IMR-90 (cell line): ENCODE data around the gene PANX1. TPM values are rescaled to one million over a fixed set of nuclear protein-coding genes. Genes with fewer than 3 reads are reported as not detected.

ENCODE experiments used
- ATAC-seq: fragments of 200-7000 bp; cut with Tn5 transposase; 2 replicates; pipeline ENCODE4 v1.9.1; 2020; ENCODE audit warnings: low read depth, mild to moderate bottlenecking, moderate library complexity
- BruUV-seq: library from RNA; stranded (reverse); fragments of 400-500 nt; replicated peaks from 2 replicates; lab custom pipeline; 2021; lab: Mats Ljungman, UMichigan
- CTCF ChIA-PET: fragments of 300-600 bp; formaldehyde crosslinking; extraction: SDS; loops from one replicate; lab custom pipeline; 2021; ENCODE audit warnings: antibody characterized with exemption; lab: Yijun Ruan, JAX
- POLR2A ChIA-PET: fragments of 300-600 bp; sonication (Branson Sonifier 250); formaldehyde crosslinking; loops from one replicate; lab custom pipeline; 2022; ENCODE audit warnings: antibody characterized with exemption; ENCODE audit not compliant: unreplicated experiment; lab: Charles Lee
- DNase-seq: peaks from one replicate; pipeline ENCODE4 v3.0.0; 2013
- H2AFZ ChIP-seq: replicated peaks from 2 replicates; pipeline ENCODE3; 2013; ENCODE audit warnings: low read length, mild to moderate bottlenecking; ENCODE audit not compliant: poor library complexity
- H2AK5ac ChIP-seq: 2 replicates; pipeline ENCODE4 v1.6.1; 2013; ENCODE audit warnings: low read depth, low read length, inconsistent platforms
- H2AK9ac ChIP-seq: replicated peaks from 2 replicates; pipeline ENCODE3; 2013; ENCODE audit warnings: mild to moderate bottlenecking, low read depth, low read length, moderate library complexity; ENCODE audit not compliant: poor library complexity
- H2BK120ac ChIP-seq: 2 replicates; pipeline ENCODE4 v1.6.1; 2013; ENCODE audit warnings: low read depth, low read length, inconsistent platforms
- H2BK15ac ChIP-seq: 3 replicates; pipeline ENCODE4 v1.6.1; 2013; ENCODE audit warnings: low read depth, low read length, inconsistent platforms
- H2BK20ac ChIP-seq: 2 replicates; pipeline ENCODE4 v1.6.1; 2013; ENCODE audit warnings: low read depth, mild to moderate bottlenecking, inconsistent platforms, low read length, moderate library complexity
- H2BK5ac ChIP-seq: 2 replicates; pipeline ENCODE4 v1.6.1; 2013; ENCODE audit warnings: mild to moderate bottlenecking, low read depth, low read length, inconsistent platforms; ENCODE audit not compliant: poor library complexity, severe bottlenecking
- H3K14ac ChIP-seq: replicated peaks from 2 replicates; pipeline ENCODE4 v1.6.1; 2013; ENCODE audit warnings: low read depth, low read length, inconsistent platforms
- H3K18ac ChIP-seq: 2 replicates; pipeline ENCODE4 v1.6.1; 2013; ENCODE audit warnings: low read depth, low read length, control low read depth
- H3K23ac ChIP-seq: 2 replicates; pipeline ENCODE4 v1.6.1; 2013; ENCODE audit warnings: low read depth, low read length, inconsistent platforms
- H3K27ac ChIP-seq: 2 replicates; pipeline ENCODE4 v1.5.1; 2013; ENCODE audit warnings: mild to moderate bottlenecking, control low read depth, low read length; ENCODE audit not compliant: insufficient read depth
- H3K27me3 ChIP-seq: 2 replicates; pipeline ENCODE4 v1.6.1; 2013; ENCODE audit warnings: low read length; ENCODE audit not compliant: control insufficient read depth, insufficient read depth
- H3K36me3 ChIP-seq: 2 replicates; pipeline ENCODE4 v1.6.1; 2013; ENCODE audit warnings: low read length, mixed read lengths; ENCODE audit not compliant: control insufficient read depth, insufficient read depth
- H3K4ac ChIP-seq: 2 replicates; pipeline ENCODE4 v1.6.1; 2013; ENCODE audit warnings: low read depth, low read length, inconsistent platforms
- H3K4me1 ChIP-seq: 2 replicates; pipeline ENCODE4 v1.6.1; 2013; ENCODE audit warnings: low read length, mixed read lengths; ENCODE audit not compliant: control insufficient read depth, insufficient read depth
- H3K4me2 ChIP-seq: 2 replicates; pipeline ENCODE4 v1.6.1; 2013; ENCODE audit warnings: low read depth, mild to moderate bottlenecking, control low read depth, low read length, moderate library complexity
- H3K4me3 ChIP-seq: 2 replicates; pipeline ENCODE4 v1.5.1; 2013; ENCODE audit warnings: low read depth, mild to moderate bottlenecking, control low read depth, low read length, moderate library complexity; ENCODE audit not compliant: insufficient read depth
- H3K56ac ChIP-seq: 2 replicates; pipeline ENCODE4 v1.6.1; 2013; ENCODE audit warnings: low read length, inconsistent platforms; ENCODE audit not compliant: insufficient read depth; ENCODE audit errors: extremely low read depth
- H3K79me1 ChIP-seq, 2 experiments: 2 replicates each; pipeline ENCODE4 v1.6.1; 2013; ENCODE audit warnings: low read length in 2 of 2, inconsistent platforms in 1 of 2, low read depth in 1 of 2
- H3K9ac ChIP-seq: 2 replicates; pipeline ENCODE4 v1.6.1; 2013; ENCODE audit warnings: low read depth, low read length, control low read depth
- H3K9me1 ChIP-seq: 2 replicates; pipeline ENCODE4 v1.6.1; 2013; ENCODE audit warnings: low read length, inconsistent platforms; ENCODE audit not compliant: insufficient read depth
- H3K9me3 ChIP-seq: 2 replicates; pipeline ENCODE4 v1.6.1; 2013; ENCODE audit warnings: low read length; ENCODE audit not compliant: control insufficient read depth, insufficient read depth
- H4K20me1 ChIP-seq: 2 replicates; pipeline ENCODE4 v1.6.1; 2013; ENCODE audit warnings: low read length, inconsistent platforms; ENCODE audit not compliant: insufficient read depth
- H4K5ac ChIP-seq: 2 replicates; pipeline ENCODE4 v1.6.1; 2013; ENCODE audit warnings: mild to moderate bottlenecking, low read depth, low read length, control low read depth
- H4K8ac ChIP-seq, 2 experiments: 2 replicates each; pipeline ENCODE4 v1.6.1; 2013; ENCODE audit warnings: low read depth in 2 of 2, low read length in 2 of 2, control low read depth in 1 of 2, inconsistent platforms in 1 of 2
- H4K91ac ChIP-seq: 2 replicates; pipeline ENCODE4 v1.6.1; 2013; ENCODE audit warnings: low read depth, low read length, inconsistent platforms; ENCODE audit not compliant: insufficient read depth
- BHLHE40 ChIP-seq: fragments of 150-350 bp; IDR thresholded peaks from 2 replicates; pipeline ENCODE4 v1.6.1; 2016; ENCODE audit warnings: mild to moderate bottlenecking, low read depth, low read length
- CEBPB ChIP-seq: IDR thresholded peaks from 2 replicates; pipeline ENCODE4 v1.6.1; 2012; ENCODE audit warnings: low read depth, low read length, improper control_type of control experiment
- CTCF ChIP-seq: conservative IDR thresholded peaks from 2 replicates; pipeline ENCODE4 v1.5.1; 2012; ENCODE audit warnings: mild to moderate bottlenecking, low read depth, low read length, improper control_type of control experiment
- ELK1 ChIP-seq: fragments of 150-350 bp; IDR thresholded peaks from 2 replicates; pipeline ENCODE4 v1.6.1; 2016; ENCODE audit warnings: low read depth, mild to moderate bottlenecking, low read length, moderate library complexity, borderline replicate concordance
- FOS ChIP-seq: fragments of 150-350 bp; IDR thresholded peaks from 2 replicates; pipeline ENCODE4 v1.6.1; 2016; ENCODE audit warnings: low read depth, low read length
- MAFK ChIP-seq: IDR thresholded peaks from 2 replicates; pipeline ENCODE4 v1.6.1; 2012; ENCODE audit warnings: low read depth, low read length, improper control_type of control experiment
- MAZ ChIP-seq: IDR thresholded peaks from 2 replicates; pipeline ENCODE4 v1.6.1; 2012; ENCODE audit warnings: low read depth, mild to moderate bottlenecking, low read length, improper control_type of control experiment, moderate library complexity, borderline replicate concordance
- NFE2L2 ChIP-seq: fragments of 150-350 bp; IDR thresholded peaks from 2 replicates; pipeline ENCODE4 v1.6.1; 2016; ENCODE audit warnings: low read depth, mild to moderate bottlenecking, low read length
- RAD21 ChIP-seq: IDR thresholded peaks from 2 replicates; pipeline ENCODE4 v1.6.1; 2012; ENCODE audit warnings: low read length, improper control_type of control experiment
- RCOR1 ChIP-seq: IDR thresholded peaks from 2 replicates; pipeline ENCODE4 v1.6.1; 2012; ENCODE audit warnings: mild to moderate bottlenecking, low read length, improper control_type of control experiment; ENCODE audit not compliant: insufficient replicate concordance
- SMC3 ChIP-seq: fragments of 150-350 bp; IDR thresholded peaks from 2 replicates; pipeline ENCODE4 v1.6.1; 2016; ENCODE audit warnings: low read depth, mild to moderate bottlenecking, antibody characterized with exemption, low read length, moderate library complexity
- USF2 ChIP-seq: fragments of 150-350 bp; IDR thresholded peaks from 2 replicates; pipeline ENCODE4 v1.6.1; 2017; ENCODE audit warnings: mild to moderate bottlenecking, antibody characterized with exemption, low read length, low read depth
- dilution Hi-C: fragments of 300-500 bp; cut with HindIII; formaldehyde crosslinking; loops from one replicate; pipeline ENCODE4 v1.14.3; 2018; ENCODE audit warnings: low sequenced_read_pairs; ENCODE audit not compliant: unreplicated experiment
- in situ Hi-C: fragments of 300-500 bp; cut with MboI; formaldehyde crosslinking; loops from 3 replicates; pipeline ENCODE4 v1.14.3; 2019; ENCODE audit warnings: low sequenced_read_pairs, inconsistent platforms, mixed read lengths
- intact Hi-C: fragments of 100-400 bp; cut with micrococcal nuclease; formaldehyde crosslinking; loops from 2 replicates; pipeline ENCODE4 v1.10.0; 2022
- polyA plus RNA-seq, 3 experiments: library from polyadenylated mRNA; depleted of rRNA; stranded (reverse); fragments of >200 nt; gene quantifications; 2 replicates each; pipeline ENCODE4 v1.2.3, GENCODE V29; 2012; ENCODE audit warnings: low replicate concordance in 1 of 3
- total RNA-seq: library from RNA; depleted of rRNA; stranded (reverse); fragments of >200 nt; gene quantifications from 2 replicates; pipeline ENCODE4 v1.2.3, GENCODE V29; 2012

The PANX1 gene
- total and polyA plus RNA-seq, 2 of the 4 experiments (the other 2 are of a cell fraction), result 29.8 to 70.8 TPM

- no peak for TF ChIP-seq ELK1
Observed at GRCh38 chr11:94125407-94126115, 3.1 kb upstream of the PANX1 start (continued).

- Histone ChIP-seq H3K4me2 (peak overlapping the region; percentile 65; the same call in 1 of the 2 replicates), H2BK15ac (peak overlapping the region; percentile 2; the same call in 1 of the 3 replicates), H3K23ac (peak overlapping the region; percentile 96), H3K14ac (peak overlapping the region; percentile 91), H3K4me1 (peaks cover 9% of the 10 kb centered on the region), H3K4ac (peak overlapping the region; percentile 97), H3K56ac (no peak overlapping the region), H4K5ac (no peak overlapping the region; the same call in 1 of the 2 replicates), H3K9ac (peak overlapping the region; percentile 78; the same call in 1 of the 2 replicates), H2AK5ac (peak overlapping the region; percentile 50; the same call in 1 of the 2 replicates), H4K20me1 (peaks cover 21% of the 10 kb centered on the region), H2BK20ac (no peak overlapping the region), H3K4me3 (peak overlapping the region; percentile 88; the same call in 1 of the 2 replicates), H4K91ac (peak overlapping the region; percentile 56; the same call in 1 of the 2 replicates), H4K8ac (peak overlapping the region; percentile 67 to 71; a peak in 3 of 4 replicates), H2AK9ac (no peak overlapping the region), H2BK120ac (peak overlapping the region; percentile 90), H3K18ac (no peak overlapping the region; the same call in 1 of the 2 replicates), H3K27ac (no peak overlapping the region), H2AFZ (peak overlapping the region; percentile 29), H3K36me3 (no peaks in the 10 kb centered on the region), H3K9me3 (no peaks in the 10 kb centered on the region), H2BK5ac (peak overlapping the region; percentile 92), H3K27me3 (no peaks in the 10 kb centered on the region), H3K9me1 (peaks cover 13% of the 10 kb centered on the region), H3K79me1 (peaks cover 12 to 51% of the 10 kb centered on the region in 2 experiments; a peak in 3 of 4 replicates)
- intact Hi-C loops (loop anchor here (2.0 kb wide), 1 partner anchor 207 kb away; no protein-coding TSS in a partner anchor), in situ Hi-C loops (loop anchor here (25.0 kb wide), 3 partner anchors 635 to 1115 kb away; partner anchors contain the start of gene AMOTL1), dilution Hi-C loops (no loop called here)
- CTCF ChIA-PET, result no interaction called here
- ATAC-seq (no peak), DNase-seq (no peak)
- POLR2A ChIA-PET, result no interaction called here
- no TSS peak for BruUV-seq
- TF ChIP-seq RAD21, result no peak
- TF ChIP-seq MAZ, result no peak
- no peak for TF ChIP-seq CTCF
- no peak for TF ChIP-seq RCOR1
- TF ChIP-seq NFE2L2, result no peak
- no peak for TF ChIP-seq BHLHE40
- TF ChIP-seq MAFK, result no peak
- no peak for TF ChIP-seq USF2
- TF ChIP-seq SMC3, result no peak
- TF ChIP-seq FOS, result no peak
- TF ChIP-seq CEBPB, result no peak
Observed at GRCh38 chr11:94127638-94128037, 1.0 kb upstream of the PANX1 start.
